Measurements from ENCODE around the gene CSNK1G3. TPM values are rescaled to one million over a fixed set of nuclear protein-coding genes. Genes with fewer than 3 reads are reported as not detected.
"Not testable (repeated sequence)": the region's sequence is repeated elsewhere in the genome, so short reads cannot be mapped to it uniquely, and the experiment has no call there.

CSNK1G3 gene
- total RNA-seq, 4 donors from 2014 or later = 17.4 to 82.6 (median 42.5) TPM

DNA sequence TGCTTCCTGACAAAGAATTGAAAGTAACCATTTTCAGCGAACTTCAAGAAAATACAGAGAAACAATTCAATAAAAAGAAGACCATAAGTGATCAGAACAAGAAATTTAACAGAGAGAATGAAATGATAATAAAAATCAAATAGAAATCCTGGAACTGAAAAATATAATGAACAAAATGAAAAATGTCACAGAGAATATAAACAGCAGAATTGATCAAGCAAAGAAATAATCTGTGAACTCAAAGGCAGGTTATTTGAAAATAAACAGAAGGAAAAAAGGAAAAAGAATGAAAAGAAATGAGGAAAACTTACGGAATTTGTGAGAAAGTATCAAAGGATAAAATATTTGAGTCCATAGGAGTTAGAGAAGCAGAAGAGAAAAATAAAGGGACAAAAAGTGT, 114.1 kb downstream of the CSNK1G3 start:
- Histone ChIP-seq H3K27ac (no peak overlapping the region), H3K4me3 (no peak overlapping the region), H3K36me3 (no peaks in the 10 kb centered on the region), H3K4me1 (no peaks in the 10 kb centered on the region), H3K9me3 (peaks cover 0 to 19% (median 13%) of the 10 kb centered on the region in 3 donors), H3K27me3 (peaks cover 0 to 7% (median 0%) of the 10 kb centered on the region in 4 donors)
- no peak for DNase-seq
- TF ChIP-seq, protein P1, sequence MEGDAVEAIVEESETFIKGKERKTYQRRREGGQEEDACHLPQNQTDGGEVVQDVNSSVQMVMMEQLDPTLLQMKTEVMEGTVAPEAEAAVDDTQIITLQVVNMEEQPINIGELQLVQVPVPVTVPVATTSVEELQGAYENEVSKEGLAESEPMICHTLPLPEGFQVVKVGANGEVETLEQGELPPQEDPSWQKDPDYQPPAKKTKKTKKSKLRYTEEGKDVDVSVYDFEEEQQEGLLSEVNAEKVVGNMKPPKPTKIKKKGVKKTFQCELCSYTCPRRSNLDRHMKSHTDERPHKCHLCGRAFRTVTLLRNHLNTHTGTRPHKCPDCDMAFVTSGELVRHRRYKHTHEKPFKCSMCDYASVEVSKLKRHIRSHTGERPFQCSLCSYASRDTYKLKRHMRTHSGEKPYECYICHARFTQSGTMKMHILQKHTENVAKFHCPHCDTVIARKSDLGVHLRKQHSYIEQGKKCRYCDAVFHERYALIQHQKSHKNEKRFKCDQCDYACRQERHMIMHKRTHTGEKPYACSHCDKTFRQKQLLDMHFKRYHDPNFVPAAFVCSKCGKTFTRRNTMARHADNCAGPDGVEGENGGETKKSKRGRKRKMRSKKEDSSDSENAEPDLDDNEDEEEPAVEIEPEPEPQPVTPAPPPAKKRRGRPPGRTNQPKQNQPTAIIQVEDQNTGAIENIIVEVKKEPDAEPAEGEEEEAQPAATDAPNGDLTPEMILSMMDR (IDR thresholded peaks at IDR 0.05) = no peak
- TF ChIP-seq POLR2A (IDR thresholded peaks at IDR 0.05) = no peak
- intact Hi-C loops (cut with DNase I) = no loop called here
- 88 to 100% methylated on average over 2 of the region's 2 CpGs for WGBS, 2 donors

DNA sequence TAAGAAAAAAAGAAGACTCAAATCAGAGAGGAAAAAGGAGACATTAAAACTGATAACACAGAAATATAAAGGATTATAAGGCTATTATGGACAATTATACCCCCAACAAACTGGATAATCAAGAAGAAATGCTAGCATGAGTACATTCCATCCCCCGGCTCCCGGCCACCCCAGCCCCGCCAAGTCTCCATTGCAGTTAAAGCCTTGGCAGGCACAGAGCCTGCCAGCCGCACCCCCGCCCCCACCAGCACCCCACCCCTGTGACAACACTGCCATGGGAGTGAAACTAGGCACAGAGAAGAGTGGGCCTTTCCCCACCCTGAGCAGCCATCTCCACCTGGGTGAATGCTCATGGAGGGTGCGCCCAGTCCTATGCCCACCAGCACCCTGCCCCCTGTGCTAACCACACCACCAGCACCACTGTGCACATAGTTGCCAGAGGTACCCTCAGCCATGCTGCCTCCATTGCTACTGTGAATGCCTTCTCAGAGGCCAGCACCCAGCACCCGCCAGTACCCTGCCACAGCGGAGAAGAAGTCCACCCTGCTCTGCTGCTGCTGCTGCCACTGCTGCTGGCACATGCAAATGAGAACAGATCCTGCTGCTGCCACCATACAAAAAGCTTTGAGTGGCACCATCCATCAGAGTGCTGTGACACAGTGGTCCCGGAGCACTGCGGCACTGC, 117.0 kb downstream of the CSNK1G3 start:
- Histone ChIP-seq H3K36me3 (no peaks in the 10 kb centered on the region), H3K27ac (no peak overlapping the region), H3K4me1 (no peaks in the 10 kb centered on the region), H3K27me3 (peaks cover 0 to 7% (median 0%) of the 10 kb centered on the region in 4 donors), H3K4me3 (no peak overlapping the region), H3K9me3 (peaks cover 0 to 19% (median 13%) of the 10 kb centered on the region in 3 donors)
- 84 to 90% methylated on average over 5 to 8 of the region's 10 CpGs for WGBS, 2 donors
- no peak for DNase-seq
- TF ChIP-seq POLR2A (IDR thresholded peaks at IDR 0.05) = no peak
- TF ChIP-seq, protein P1 (IDR thresholded peaks at IDR 0.05) = no peak
- intact Hi-C loops (cut with DNase I) = no loop called here

DNA sequence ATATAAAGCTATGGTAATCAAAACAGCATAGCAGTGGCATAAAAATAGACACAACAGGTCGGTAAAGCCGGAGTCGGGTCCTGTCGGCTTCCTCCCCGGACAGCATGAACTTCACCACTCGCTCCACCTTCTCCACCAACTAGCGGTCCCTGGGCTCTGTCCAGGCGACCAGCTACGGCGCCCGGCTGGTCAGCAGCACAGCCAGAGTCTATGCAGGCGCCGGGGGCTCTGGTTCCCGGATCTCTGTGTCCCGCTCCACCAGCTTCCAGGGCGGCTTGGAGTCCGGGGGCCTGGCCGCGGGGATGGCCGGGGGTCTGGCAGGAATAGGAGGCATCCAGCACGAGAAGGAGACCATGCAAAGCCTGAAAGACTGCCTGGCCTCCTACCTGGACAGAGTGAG, 124.0 kb downstream of the CSNK1G3 start:
- no peak for TF ChIP-seq POLR2A (IDR thresholded peaks at IDR 0.05)
- TF ChIP-seq, protein P1 (IDR thresholded peaks at IDR 0.05) = no peak
- intact Hi-C loops (cut with DNase I) = no loop called here

DNA sequence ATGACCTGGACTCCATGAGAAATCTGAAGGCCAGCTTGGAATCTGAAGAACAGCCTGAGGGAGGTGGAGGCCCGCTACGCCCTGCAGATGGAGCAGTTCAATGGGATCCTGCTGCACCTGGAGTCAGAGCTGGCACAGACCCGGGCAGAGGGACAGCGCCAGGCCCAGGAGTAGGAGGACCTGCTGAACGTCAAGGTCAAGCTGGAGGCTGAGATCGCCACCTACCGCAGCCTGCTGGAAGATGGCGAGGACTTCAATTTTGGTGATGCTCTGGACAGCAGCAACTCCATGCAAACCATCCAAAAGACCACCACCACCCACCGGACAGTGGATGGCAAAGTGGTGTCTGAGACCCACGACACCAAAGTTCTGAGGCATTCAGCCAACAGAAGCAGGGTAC, 125.1 kb downstream of the CSNK1G3 start:
- intact Hi-C loops (cut with DNase I); H3K9me3 ChIP-seq; H3K36me3 ChIP-seq; H3K4me3 ChIP-seq; DNase-seq; H3K27ac ChIP-seq; H3K27me3 ChIP-seq; H3K4me1 ChIP-seq: not testable (repeated sequence)
- WGBS, 2 donors = 83 to 100% methylated on average over 2 to 4 of the region's 10 CpGs

More for the DNA sequence above, 124.0 kb downstream of the CSNK1G3 start:
- Histone ChIP-seq H3K27ac (no peak overlapping the region), H3K9me3 (no peaks in the 10 kb centered on the region), H3K27me3 (no peaks in the 10 kb centered on the region), H3K36me3 (no peaks in the 10 kb centered on the region), H3K4me3 (no peak overlapping the region), H3K4me1 (no peaks in the 10 kb centered on the region)
- WGBS, 2 donors = 92 to 93% methylated on average over 8 to 14 of the region's 21 CpGs
- no peak for DNase-seq

DNA sequence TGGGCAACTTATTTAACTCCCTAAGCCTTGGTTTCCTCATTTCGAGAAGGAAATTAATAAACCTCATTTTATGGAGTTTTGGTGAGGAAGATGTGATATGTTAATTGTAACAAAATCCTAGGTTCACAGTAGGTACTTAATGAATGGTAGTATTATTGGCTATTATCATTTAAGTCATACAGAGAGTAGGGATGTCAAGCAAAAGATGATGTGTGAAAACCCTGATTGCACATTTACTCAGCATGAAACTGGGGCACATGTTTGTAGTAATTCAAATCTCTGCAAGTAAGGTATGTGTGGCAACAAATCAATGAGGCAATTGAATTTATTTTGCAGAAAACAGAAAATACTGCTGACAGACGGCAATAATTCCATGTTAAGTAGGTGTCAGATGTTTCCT, 127.3 kb downstream of the CSNK1G3 start:
- no peak for TF ChIP-seq POLR2A (IDR thresholded peaks at IDR 0.05)
- TF ChIP-seq, protein P1 (IDR thresholded peaks at IDR 0.05) = no peak
- Histone ChIP-seq H3K4me1 (no peaks in the 10 kb centered on the region), H3K27me3 (no peaks in the 10 kb centered on the region), H3K36me3 (no peaks in the 10 kb centered on the region), H3K4me3 (no peak overlapping the region), H3K9me3 (no peaks in the 10 kb centered on the region), H3K27ac (no peak overlapping the region)
- WGBS, 2 donors = 68 to 70% methylated on average over 2 of the region's 2 CpGs
- DNase-seq = no peak
- intact Hi-C loops (cut with DNase I) = no loop called here
